ENCODE measurements around the gene ZSWIM6. TPM values are rescaled to one million over a fixed set of nuclear protein-coding genes. Genes with fewer than 3 reads are reported as not detected.

ZSWIM6 gene
- total RNA-seq, 1 experiment from 2014 or later, result 4.2 TPM

GRCh38 chr5:61535828-61536227 is 203.8 kb downstream of the ZSWIM6 start:
- Histone ChIP-seq H3K4me2 (ENCODE audit: low read depth, low read length, poor library complexity, severe bottlenecking) (no peak overlapping the region), H3K9me2 (replicated peaks; ENCODE audit: insufficient read depth, low read length) (no peaks in the 10 kb centered on the region), H3K27ac (ENCODE audit: low read length) (no peak overlapping the region), H3K4me3 (ENCODE audit: low read length) (no peak overlapping the region), H4K20me1 (ENCODE audit: insufficient read depth, low read depth, low read length) (no peaks in the 10 kb centered on the region), H3K9me3 (ENCODE audit: low read length) (no peaks in the 10 kb centered on the region), H3K79me2 (ENCODE audit: low read length) (no peaks in the 10 kb centered on the region), H3K4me1 (ENCODE audit: low read length) (no peaks in the 10 kb centered on the region), H3K27me3 (ENCODE audit: low read length) (no peaks in the 10 kb centered on the region), H2AFZ (ENCODE audit: low read length) (no peak overlapping the region), H3K9ac (ENCODE audit: low read length) (no peak overlapping the region), H3K36me3 (ENCODE audit: insufficient read depth, low read length) (no peaks in the 10 kb centered on the region)
- no peak for DNase-seq

GRCh38 chr5:61536922-61537321 is 204.9 kb downstream of the ZSWIM6 start:
- no peaks in the 10 kb centered on the region for H3K9me3 ChIP-seq (ENCODE audit: low read length)
- H3K27me3 ChIP-seq (ENCODE audit: low read length), result no peaks in the 10 kb centered on the region
- no peak overlapping the region for H2AFZ ChIP-seq (ENCODE audit: low read length)
- H3K79me2 ChIP-seq (ENCODE audit: low read length), result no peaks in the 10 kb centered on the region
- no peak overlapping the region for H3K9ac ChIP-seq (ENCODE audit: low read length)
- no peaks in the 10 kb centered on the region for H3K4me1 ChIP-seq (ENCODE audit: low read length)
- no peak for DNase-seq
- no peak overlapping the region for H3K27ac ChIP-seq (ENCODE audit: low read length)
- no peak overlapping the region for H3K4me2 ChIP-seq (ENCODE audit: low read depth, low read length, poor library complexity, severe bottlenecking)
- H3K4me3 ChIP-seq (ENCODE audit: low read length), result no peak overlapping the region
- no peaks in the 10 kb centered on the region for H3K9me2 ChIP-seq (replicated peaks; ENCODE audit: insufficient read depth, low read length)
- H3K36me3 ChIP-seq (ENCODE audit: insufficient read depth, low read length), result no peaks in the 10 kb centered on the region
- no peaks in the 10 kb centered on the region for H4K20me1 ChIP-seq (ENCODE audit: insufficient read depth, low read depth, low read length)

GRCh38 chr5:61538722-61539501 is 206.9 kb downstream of the ZSWIM6 start:
- Histone ChIP-seq H3K27ac (ENCODE audit: low read length) (no peak overlapping the region), H3K4me2 (ENCODE audit: low read depth, low read length, poor library complexity, severe bottlenecking) (no peak overlapping the region), H3K4me1 (ENCODE audit: low read length) (no peaks in the 10 kb centered on the region), H2AFZ (ENCODE audit: low read length) (no peak overlapping the region), H3K9me3 (ENCODE audit: low read length) (no peaks in the 10 kb centered on the region), H4K20me1 (ENCODE audit: insufficient read depth, low read depth, low read length) (no peaks in the 10 kb centered on the region), H3K79me2 (ENCODE audit: low read length) (no peaks in the 10 kb centered on the region), H3K36me3 (ENCODE audit: insufficient read depth, low read length) (no peaks in the 10 kb centered on the region), H3K27me3 (ENCODE audit: low read length) (no peaks in the 10 kb centered on the region), H3K9me2 (replicated peaks; ENCODE audit: insufficient read depth, low read length) (no peaks in the 10 kb centered on the region), H3K9ac (ENCODE audit: low read length) (no peak overlapping the region), H3K4me3 (ENCODE audit: low read length) (no peak overlapping the region)
- no peak for DNase-seq

- H3K4me1 ChIP-seq (ENCODE audit: low read length), result no peaks in the 10 kb centered on the region
- no peak overlapping the region for H3K27ac ChIP-seq (ENCODE audit: low read length)
- no peak overlapping the region for H2AFZ ChIP-seq (ENCODE audit: low read length)
- no peaks in the 10 kb centered on the region for H3K79me2 ChIP-seq (ENCODE audit: low read length)
- no peak for DNase-seq
- H3K4me3 ChIP-seq (ENCODE audit: low read length), result no peak overlapping the region
- no peaks in the 10 kb centered on the region for H3K36me3 ChIP-seq (ENCODE audit: insufficient read depth, low read length)
- no peaks in the 10 kb centered on the region for H3K27me3 ChIP-seq (ENCODE audit: low read length)
- H3K9me2 ChIP-seq (replicated peaks; ENCODE audit: insufficient read depth, low read length), result no peaks in the 10 kb centered on the region
- no peaks in the 10 kb centered on the region for H3K9me3 ChIP-seq (ENCODE audit: low read length)
- H3K9ac ChIP-seq (ENCODE audit: low read length), result no peak overlapping the region
- H3K4me2 ChIP-seq (ENCODE audit: low read depth, low read length, poor library complexity, severe bottlenecking), result no peak overlapping the region
- H4K20me1 ChIP-seq (ENCODE audit: insufficient read depth, low read depth, low read length), result no peaks in the 10 kb centered on the region
These were observed 217.5 kb downstream of the ZSWIM6 start for GRCh38 chr5:61549530-61549929.

- Histone ChIP-seq H3K9me3 (ENCODE audit: low read length) (no peaks in the 10 kb centered on the region), H3K79me2 (ENCODE audit: low read length) (no peaks in the 10 kb centered on the region), H3K27ac (ENCODE audit: low read length) (no peak overlapping the region), H4K20me1 (ENCODE audit: insufficient read depth, low read depth, low read length) (no peaks in the 10 kb centered on the region), H3K36me3 (ENCODE audit: insufficient read depth, low read length) (no peaks in the 10 kb centered on the region), H2AFZ (ENCODE audit: low read length) (no peak overlapping the region), H3K27me3 (ENCODE audit: low read length) (no peaks in the 10 kb centered on the region), H3K4me3 (ENCODE audit: low read length) (no peak overlapping the region), H3K9ac (ENCODE audit: low read length) (no peak overlapping the region), H3K4me2 (ENCODE audit: low read depth, low read length, poor library complexity, severe bottlenecking) (no peak overlapping the region), H3K4me1 (ENCODE audit: low read length) (no peaks in the 10 kb centered on the region), H3K9me2 (replicated peaks; ENCODE audit: insufficient read depth, low read length) (no peaks in the 10 kb centered on the region)
- no peak for DNase-seq
These were observed 219.7 kb downstream of the ZSWIM6 start for GRCh38 chr5:61551637-61552313.

- Histone ChIP-seq H3K27ac (ENCODE audit: low read length) (peak overlapping the region; percentile 49), H2AFZ (ENCODE audit: low read length) (no peak overlapping the region), H3K9me2 (replicated peaks; ENCODE audit: insufficient read depth, low read length) (no peaks in the 10 kb centered on the region), H3K9ac (ENCODE audit: low read length) (no peak overlapping the region), H3K79me2 (ENCODE audit: low read length) (no peaks in the 10 kb centered on the region), H3K4me2 (ENCODE audit: low read depth, low read length, poor library complexity, severe bottlenecking) (peak overlapping the region; percentile 26), H3K4me3 (ENCODE audit: low read length) (no peak overlapping the region), H3K27me3 (ENCODE audit: low read length) (no peaks in the 10 kb centered on the region), H4K20me1 (ENCODE audit: insufficient read depth, low read depth, low read length) (no peaks in the 10 kb centered on the region), H3K4me1 (ENCODE audit: low read length) (peaks cover 15% of the 10 kb centered on the region), H3K36me3 (ENCODE audit: insufficient read depth, low read length) (no peaks in the 10 kb centered on the region), H3K9me3 (ENCODE audit: low read length) (no peaks in the 10 kb centered on the region)
- DNase-seq, result peak; percentile 41
These were observed 227.1 kb downstream of the ZSWIM6 start for GRCh38 chr5:61559146-61559545.

GRCh38 chr5:61559722-61560121 is 227.7 kb downstream of the ZSWIM6 start:
- peak overlapping the region; percentile 26 for H3K4me2 ChIP-seq (ENCODE audit: low read depth, low read length, poor library complexity, severe bottlenecking)
- peaks cover 15% of the 10 kb centered on the region for H3K4me1 ChIP-seq (ENCODE audit: low read length)
- H3K27ac ChIP-seq (ENCODE audit: low read length), result peak overlapping the region; percentile 49
- no peak overlapping the region for H3K4me3 ChIP-seq (ENCODE audit: low read length)
- DNase-seq, result no peak
- H3K36me3 ChIP-seq (ENCODE audit: insufficient read depth, low read length), result no peaks in the 10 kb centered on the region
- no peaks in the 10 kb centered on the region for H3K27me3 ChIP-seq (ENCODE audit: low read length)
- no peaks in the 10 kb centered on the region for H3K9me2 ChIP-seq (replicated peaks; ENCODE audit: insufficient read depth, low read length)
- no peak overlapping the region for H3K9ac ChIP-seq (ENCODE audit: low read length)
- H2AFZ ChIP-seq (ENCODE audit: low read length), result no peak overlapping the region
- no peaks in the 10 kb centered on the region for H3K9me3 ChIP-seq (ENCODE audit: low read length)
- H4K20me1 ChIP-seq (ENCODE audit: insufficient read depth, low read depth, low read length), result no peaks in the 10 kb centered on the region
- H3K79me2 ChIP-seq (ENCODE audit: low read length), result no peaks in the 10 kb centered on the region

GRCh38 chr5:61563401-61563800 is 231.3 kb downstream of the ZSWIM6 start:
- H3K4me1 ChIP-seq (ENCODE audit: low read length), result peaks cover 14% of the 10 kb centered on the region
- no peak overlapping the region for H3K4me3 ChIP-seq (ENCODE audit: low read length)
- no peaks in the 10 kb centered on the region for H3K36me3 ChIP-seq (ENCODE audit: insufficient read depth, low read length)
- H3K79me2 ChIP-seq (ENCODE audit: low read length), result no peaks in the 10 kb centered on the region
- H3K9me2 ChIP-seq (replicated peaks; ENCODE audit: insufficient read depth, low read length), result no peaks in the 10 kb centered on the region
- H3K27me3 ChIP-seq (ENCODE audit: low read length), result no peaks in the 10 kb centered on the region
- no peaks in the 10 kb centered on the region for H4K20me1 ChIP-seq (ENCODE audit: insufficient read depth, low read depth, low read length)
- no peak overlapping the region for H3K27ac ChIP-seq (ENCODE audit: low read length)
- no peak for DNase-seq
- H3K9ac ChIP-seq (ENCODE audit: low read length), result no peak overlapping the region
- H2AFZ ChIP-seq (ENCODE audit: low read length), result no peak overlapping the region
- no peaks in the 10 kb centered on the region for H3K9me3 ChIP-seq (ENCODE audit: low read length)
- H3K4me2 ChIP-seq (ENCODE audit: low read depth, low read length, poor library complexity, severe bottlenecking), result no peak overlapping the region
